ENCODE measurements around the gene MYL2.

Gene MYL2

DNA sequence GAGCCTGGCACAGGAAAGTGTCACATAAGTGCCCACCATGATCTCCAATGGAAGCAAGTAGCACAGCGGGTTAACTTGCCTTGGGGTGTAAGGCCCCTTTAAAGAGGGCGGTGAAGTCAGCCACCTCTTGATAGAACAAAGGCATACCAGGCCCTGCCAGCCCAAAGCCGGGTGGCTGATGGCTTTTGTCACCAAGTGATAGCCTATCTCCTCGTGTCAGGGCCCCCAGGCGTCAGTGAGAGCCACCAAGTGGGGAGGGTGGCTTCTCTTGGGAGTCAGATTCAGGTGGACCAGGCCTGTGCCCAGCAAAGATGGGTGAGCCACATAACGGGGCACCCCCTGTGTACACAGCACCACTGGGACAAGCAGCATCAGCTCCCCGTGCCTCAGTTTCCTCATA, 8.3 kb upstream of the MYL2 start:
- H3K27ac ChIP-seq = no peak overlapping the region
- in situ Hi-C loops (cut with HindIII; ENCODE audit: low pct_ligation_motif_present, low sequenced_read_pairs) = no loop called here
- DNase-seq = no peak

DNA sequence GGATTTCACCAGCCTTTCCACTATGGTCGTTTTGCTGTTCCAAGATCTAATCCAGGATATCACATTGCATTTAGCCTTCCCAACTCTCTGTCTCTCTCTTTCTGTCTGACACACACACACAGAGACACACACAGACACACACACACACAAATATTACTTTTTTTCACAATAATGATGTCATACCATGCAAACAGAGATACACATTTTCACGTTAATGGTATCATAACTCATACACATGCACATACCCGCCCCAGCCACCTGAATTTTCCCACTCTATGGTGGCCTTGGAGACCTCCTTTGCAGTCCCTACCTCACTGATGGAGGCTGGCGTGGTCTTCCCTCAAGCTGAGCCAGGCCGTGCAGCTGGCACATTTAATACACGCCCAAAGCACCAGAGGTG, 7.2 kb upstream of the MYL2 start:
- in situ Hi-C loops (cut with HindIII; ENCODE audit: low pct_ligation_motif_present, low sequenced_read_pairs) = no loop called here
- TF ChIP-seq, protein P1, sequence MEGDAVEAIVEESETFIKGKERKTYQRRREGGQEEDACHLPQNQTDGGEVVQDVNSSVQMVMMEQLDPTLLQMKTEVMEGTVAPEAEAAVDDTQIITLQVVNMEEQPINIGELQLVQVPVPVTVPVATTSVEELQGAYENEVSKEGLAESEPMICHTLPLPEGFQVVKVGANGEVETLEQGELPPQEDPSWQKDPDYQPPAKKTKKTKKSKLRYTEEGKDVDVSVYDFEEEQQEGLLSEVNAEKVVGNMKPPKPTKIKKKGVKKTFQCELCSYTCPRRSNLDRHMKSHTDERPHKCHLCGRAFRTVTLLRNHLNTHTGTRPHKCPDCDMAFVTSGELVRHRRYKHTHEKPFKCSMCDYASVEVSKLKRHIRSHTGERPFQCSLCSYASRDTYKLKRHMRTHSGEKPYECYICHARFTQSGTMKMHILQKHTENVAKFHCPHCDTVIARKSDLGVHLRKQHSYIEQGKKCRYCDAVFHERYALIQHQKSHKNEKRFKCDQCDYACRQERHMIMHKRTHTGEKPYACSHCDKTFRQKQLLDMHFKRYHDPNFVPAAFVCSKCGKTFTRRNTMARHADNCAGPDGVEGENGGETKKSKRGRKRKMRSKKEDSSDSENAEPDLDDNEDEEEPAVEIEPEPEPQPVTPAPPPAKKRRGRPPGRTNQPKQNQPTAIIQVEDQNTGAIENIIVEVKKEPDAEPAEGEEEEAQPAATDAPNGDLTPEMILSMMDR (IDR thresholded peaks at IDR 0.05; ENCODE audit: low read depth, low read length, missing control alignments) = no peak
- Histone ChIP-seq H3K27me3 (replicated peaks) (no peaks in the 10 kb centered on the region), H3K4me3 (ENCODE audit: low read depth, low read length) (no peak overlapping the region), H3K36me3 (replicated peaks) (no peaks in the 10 kb centered on the region), H3K27ac (no peak overlapping the region)
- no peak for DNase-seq

More for the DNA sequence above, 8.3 kb upstream of the MYL2 start:
- TF ChIP-seq, protein P1 (IDR thresholded peaks at IDR 0.05; ENCODE audit: low read depth, low read length, missing control alignments) = no peak
- no peaks in the 10 kb centered on the region for H3K36me3 ChIP-seq (replicated peaks)
- H3K27me3 ChIP-seq (replicated peaks) = no peaks in the 10 kb centered on the region
- no peak overlapping the region for H3K4me3 ChIP-seq (ENCODE audit: low read depth, low read length)

DNA sequence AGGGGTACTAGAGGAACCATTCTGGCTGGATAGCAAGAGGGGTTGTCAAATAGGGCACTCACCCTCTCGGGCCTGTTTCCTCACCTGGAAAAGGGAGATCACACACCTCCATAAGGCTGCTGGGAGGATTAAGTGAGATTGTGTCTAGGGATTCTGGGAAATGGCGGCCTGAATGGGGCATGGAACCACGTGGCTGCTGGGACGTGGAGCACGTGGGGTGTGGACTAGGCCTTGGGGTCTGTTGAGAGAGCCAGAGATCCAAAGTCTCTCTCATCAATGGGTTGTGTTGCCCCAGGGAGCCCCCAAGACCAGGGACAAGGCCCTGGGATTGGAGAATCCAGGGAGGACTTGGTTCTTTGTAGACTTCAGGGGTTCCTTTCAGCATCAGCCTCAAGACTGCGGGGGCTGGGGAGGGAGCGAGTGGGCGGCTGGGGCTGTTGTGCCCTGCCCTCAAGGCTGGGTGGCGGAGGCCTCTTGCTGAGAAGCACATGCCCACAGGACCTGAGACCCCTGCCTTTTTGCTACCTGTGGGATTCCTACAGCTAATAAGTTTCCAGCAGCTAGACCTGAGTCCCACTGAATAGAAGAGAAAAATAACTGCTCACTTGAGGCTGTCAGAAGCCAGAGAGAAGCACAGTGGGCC, 3.4 kb upstream of the MYL2 start:
- TF ChIP-seq, protein P1 (IDR thresholded peaks at IDR 0.05; ENCODE audit: low read depth, low read length, missing control alignments) = no peak
- peaks cover 2% of the 10 kb centered on the region for H3K27me3 ChIP-seq (replicated peaks)
- in situ Hi-C loops (cut with HindIII; ENCODE audit: low pct_ligation_motif_present, low sequenced_read_pairs) = no loop called here
- no peak overlapping the region for H3K4me3 ChIP-seq (ENCODE audit: low read depth, low read length)
- H3K27ac ChIP-seq = no peak overlapping the region
- no peak for DNase-seq
- no peaks in the 10 kb centered on the region for H3K36me3 ChIP-seq (replicated peaks)

DNA sequence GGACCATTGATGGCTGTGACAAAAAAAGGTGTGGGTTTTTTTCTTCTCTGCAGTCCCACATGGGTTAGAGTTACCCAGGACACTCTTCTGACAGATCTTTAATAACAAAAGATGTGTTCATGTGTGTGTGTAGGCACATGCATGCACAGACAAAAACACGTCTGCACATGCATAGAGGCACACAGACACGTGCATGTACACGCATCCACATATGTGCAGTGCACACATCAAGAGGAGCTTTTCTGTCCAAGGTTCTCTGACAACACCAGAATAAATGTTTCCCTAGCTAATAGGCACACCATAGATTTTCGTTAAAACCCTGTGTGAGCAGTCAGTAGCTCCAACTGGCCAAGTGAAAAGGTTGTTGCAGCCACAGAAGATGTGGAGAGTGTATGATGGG, 2.8 kb upstream of the MYL2 start:
- TF ChIP-seq, protein P1 (IDR thresholded peaks at IDR 0.05; ENCODE audit: low read depth, low read length, missing control alignments) = no peak
- DNase-seq = no peak
- Histone ChIP-seq H3K27ac (no peak overlapping the region), H3K27me3 (replicated peaks) (peaks cover 2% of the 10 kb centered on the region), H3K4me3 (ENCODE audit: low read depth, low read length) (no peak overlapping the region), H3K36me3 (replicated peaks) (no peaks in the 10 kb centered on the region)
- in situ Hi-C loops (cut with HindIII; ENCODE audit: low pct_ligation_motif_present, low sequenced_read_pairs) = no loop called here

DNA sequence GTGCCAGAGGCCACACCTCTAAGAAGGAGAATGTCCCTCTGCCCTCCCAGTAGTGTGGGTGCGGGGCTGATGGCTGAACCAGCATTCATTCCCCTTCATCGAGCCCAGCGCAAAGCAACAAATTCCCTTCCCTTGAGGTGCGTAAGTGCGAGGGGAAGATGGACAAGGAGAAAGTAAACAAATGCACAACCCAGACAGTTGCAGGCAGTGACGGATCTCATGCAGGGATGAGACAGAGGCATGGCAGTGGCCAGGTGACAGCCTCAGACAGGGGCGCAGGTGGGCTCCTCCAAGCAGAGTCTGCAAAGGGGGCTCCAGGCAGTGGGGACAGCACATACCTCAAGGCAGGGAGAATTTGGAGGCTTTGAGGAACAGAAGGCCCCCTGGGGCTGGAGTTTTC, 2.3 kb upstream of the MYL2 start:
- Histone ChIP-seq H3K27me3 (replicated peaks) (peaks cover 2% of the 10 kb centered on the region), H3K27ac (no peak overlapping the region), H3K4me3 (ENCODE audit: low read depth, low read length) (no peak overlapping the region), H3K36me3 (replicated peaks) (no peaks in the 10 kb centered on the region)
- in situ Hi-C loops (cut with HindIII; ENCODE audit: low pct_ligation_motif_present, low sequenced_read_pairs) = no loop called here
- DNase-seq = no peak
- TF ChIP-seq, protein P1 (IDR thresholded peaks at IDR 0.05; ENCODE audit: low read depth, low read length, missing control alignments) = no peak

DNA sequence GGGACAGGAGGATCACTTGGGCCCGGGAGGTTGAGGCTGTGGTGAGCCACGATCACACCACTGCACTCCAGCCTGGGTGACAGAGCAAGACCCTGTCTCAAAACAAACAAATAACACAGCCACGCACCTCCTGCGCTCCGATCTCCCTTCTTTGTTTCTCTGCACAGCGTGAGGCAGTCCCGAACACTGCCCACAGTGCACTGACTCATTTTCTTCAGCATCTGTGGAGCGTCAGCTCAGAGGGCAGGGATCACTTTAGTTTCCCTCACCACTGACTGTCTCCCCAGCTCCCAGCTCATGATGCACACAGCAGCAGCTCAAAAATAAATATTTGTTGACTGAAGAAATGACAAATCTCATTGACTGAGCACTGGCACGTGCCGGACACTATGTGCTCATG, 883 bp upstream of the MYL2 start:
- H3K4me3 ChIP-seq (ENCODE audit: low read depth, low read length) = no peak overlapping the region
- DNase-seq = peak; percentile 91
- peak overlapping the region; percentile 28 for H3K27ac ChIP-seq
- TF ChIP-seq, protein P1 (IDR thresholded peaks at IDR 0.05; ENCODE audit: low read depth, low read length, missing control alignments) = no peak
- in situ Hi-C loops (cut with HindIII; ENCODE audit: low pct_ligation_motif_present, low sequenced_read_pairs) = no loop called here
- no peaks in the 10 kb centered on the region for H3K36me3 ChIP-seq (replicated peaks)
- peaks cover 2% of the 10 kb centered on the region for H3K27me3 ChIP-seq (replicated peaks)

All from brain microvascular endothelial cell (primary cell).